NCI-H1105 treated with DMSO at 0.1 percent for 48 hours (cell line): ENCODE measurements around the gene SSC4D.
"Not testable (repeated sequence)": the region's sequence is repeated elsewhere in the genome, so short reads cannot be mapped to it uniquely, and the experiment has no call there.

ENCODE experiments used
- DNase-seq: peaks from one replicate; lab custom pipeline; 2025; lab: John Stamatoyannopoulos, UW

Gene SSC4D

GRCh38 chr7:76421097-76421496, 11.6 kb upstream of the SSC4D start:
- not testable (repeated sequence) for DNase-seq

- DNase-seq = not testable (repeated sequence)
These were observed 8.3 kb upstream of the SSC4D start for GRCh38 chr7:76417654-76418310.

GRCh38 chr7:76412249-76412648, 2.8 kb upstream of the SSC4D start:
- DNase-seq = no peak

- no peak for DNase-seq
These were observed 2.1 kb upstream of the SSC4D start for GRCh38 chr7:76411626-76412025.

GRCh38 chr7:76408121-76408560, 1.4 kb downstream of the SSC4D start:
- no peak for DNase-seq

GRCh38 chr7:76407718-76408117, 1.8 kb downstream of the SSC4D start:
- no peak for DNase-seq

GRCh38 chr7:76405738-76406137, 3.8 kb downstream of the SSC4D start:
- DNase-seq = no peak

GRCh38 chr7:76403780-76404494, 5.6 kb downstream of the SSC4D start:
- no peak for DNase-seq

- not testable (repeated sequence) for DNase-seq
These were observed 6.4 kb downstream of the SSC4D start for GRCh38 chr7:76403097-76403496.

GRCh38 chr7:76400248-76400647, 9.2 kb downstream of the SSC4D start:
- DNase-seq = no peak

- no peak for DNase-seq
These were observed 11.9 kb downstream of the SSC4D start for GRCh38 chr7:76397409-76398183.

GRCh38 chr7:76396864-76397263, 12.6 kb downstream of the SSC4D start:
- DNase-seq = no peak

- DNase-seq = no peak
These were observed 13.4 kb downstream of the SSC4D start for GRCh38 chr7:76395965-76396726.

GRCh38 chr7:76395605-76395964, 13.9 kb downstream of the SSC4D start:
- not testable (repeated sequence) for DNase-seq

GRCh38 chr7:76394957-76395356, 14.5 kb downstream of the SSC4D start:
- no peak for DNase-seq

- peak; percentile 88 for DNase-seq
These were observed 16.1 kb downstream of the SSC4D start for GRCh38 chr7:76393116-76394031.

- DNase-seq = no peak
These were observed 16.9 kb downstream of the SSC4D start for GRCh38 chr7:76392531-76393115.

- no peak for DNase-seq
These were observed 19.4 kb downstream of the SSC4D start for GRCh38 chr7:76390092-76390491.

- DNase-seq = not testable (repeated sequence)
These were observed 21.7 kb downstream of the SSC4D start for GRCh38 chr7:76387789-76388188.

GRCh38 chr7:76386691-76387260, 22.7 kb downstream of the SSC4D start:
- DNase-seq = no peak
